ENCODE measurements around the gene PPP1R10.

Gene PPP1R10

GRCh38 chr6:30557683-30557981, 59.4 kb downstream of the PPP1R10 start:
- DNase-seq (ENCODE audit: low read depth in 1 of 2, low spot score in 1 of 2) = peak in 1 of 2 donors; percentile 63

GRCh38 chr6:30556906-30557682, 59.9 kb downstream of the PPP1R10 start, which contains the start of gene PRR3:
PRR3 (plus strand) TSS chr6:30557295; CDS start chr6:30557345, 50 bp downstream.
- peak; percentile 70 to 86 for DNase-seq (ENCODE audit: low read depth in 1 of 2, low spot score in 1 of 2)

- DNase-seq (ENCODE audit: low read depth in 1 of 2, low spot score in 1 of 2) = peak; percentile 99
Observed at GRCh38 chr6:30556066-30556905, 60.8 kb downstream of the PPP1R10 start, which contains the start of gene GNL1. GNL1 (minus strand) TSS chr6:30556489; CDS start chr6:30556203, 286 bp downstream.

- no peak for DNase-seq (ENCODE audit: low read depth in 1 of 2, low spot score in 1 of 2)
Observed at GRCh38 chr6:30555816-30556065, 61.3 kb downstream of the PPP1R10 start.

GRCh38 chr6:30554962-30555815, 61.9 kb downstream of the PPP1R10 start:
- no peak for DNase-seq (ENCODE audit: low read depth in 1 of 2, low spot score in 1 of 2)

- no peak for DNase-seq (ENCODE audit: low read depth in 1 of 2, low spot score in 1 of 2)
Observed at GRCh38 chr6:30554404-30554803, 62.6 kb downstream of the PPP1R10 start.
